Bladder microvascular endothelial cell (primary cell): ENCODE data around the gene FCHO2. TPM values are rescaled to one million over a fixed set of nuclear protein-coding genes. Genes with fewer than 3 reads are reported as not detected.

Experiments
- total RNA-seq: library from RNA; depleted of rRNA; stranded (reverse); fragments of >200 nt; gene quantifications from 2 replicates; pipeline ENCODE4 v1.2.3, GENCODE V29; 2014

Gene FCHO2
- 24.0 and 24.5 TPM in 2 replicates for total RNA-seq

GRCh38 chr5:72955768-72956323 is at the start of gene FCHO2:
FCHO2 (plus strand) TSS chr5:72956041; CDS start chr5:72956097, 56 bp downstream.

GRCh38 chr5:73120222-73121118 is 164.6 kb downstream of the FCHO2 start, which contains the start of gene TMEM171:
TMEM171 (plus strand) TSS chr5:73120575; CDS start chr5:73123374, 2,799 bp downstream.

Other genes with a start within 250 kb of the FCHO2 start
- 296 and 782 TPM in 2 replicates for gene TNPO1, start 139.4 kb upstream of the FCHO2 start, total RNA-seq
- 0.94 and 2.1 TPM in 2 replicates for gene TMEM171, start 164.5 kb downstream of the FCHO2 start, total RNA-seq
- gene TMEM174, start 217.2 kb downstream of the FCHO2 start, total RNA-seq = not detected in 2 replicates